K562 (cell line): ENCODE measurements around the gene GSKIP. TPM values are rescaled to one million over a fixed set of nuclear protein-coding genes. Genes with fewer than 3 reads are reported as not detected.
A peak's percentile ranks its signal among the peaks of the same experiment; 100 is the strongest.

Experiments used
- ATF7 ChIP-seq: fragments of 450-650 bp; IDR thresholded peaks from 2 replicates; pipeline ENCODE4 v1.7.1; 2014; ENCODE audit warnings: mild to moderate bottlenecking, moderate library complexity
- BCOR ChIP-seq: fragments of 450-650 bp; IDR thresholded peaks from 2 replicates; pipeline ENCODE4 v1.6.1; 2016
- BHLHE40 ChIP-seq: IDR thresholded peaks from 2 replicates; pipeline ENCODE4 v1.6.1; 2011; ENCODE audit warnings: low read length, improper control_type of control experiment
- FOXA1 ChIP-seq: fragments of 450-650 bp; IDR thresholded peaks from 2 replicates; pipeline ENCODE4 v1.6.1; 2016; ENCODE audit warnings: mild to moderate bottlenecking, borderline replicate concordance
- GTF2A2 ChIP-seq: IDR thresholded peaks from 2 replicates; pipeline ENCODE4 v1.6.1; 2016; ENCODE audit warnings: mild to moderate bottlenecking, missing genetic modification characterization, missing compliant biosample characterization
- JUN ChIP-seq, 2 experiments: sonication (generic) in 1 of 2; formaldehyde crosslinking in 1 of 2; IDR thresholded peaks; 2 replicates each; pipeline versions ENCODE4 v1.6.1 to v1.8.0; 2012 to 2022; ENCODE audit warnings: borderline replicate concordance in 2 of 2, mild to moderate bottlenecking in 2 of 2, improper control_type of control experiment in 1 of 2, low read depth in 1 of 2, low read length in 1 of 2, missing genetic modification reagents in 1 of 2
- KAT8 ChIP-seq: fragments of 450-650 bp; IDR thresholded peaks from 2 replicates; pipeline ENCODE4 v1.6.1; 2016; ENCODE audit warnings: low read depth, mild to moderate bottlenecking
- MLLT1 ChIP-seq, 2 experiments: fragments of 450-650 bp; IDR thresholded peaks; 2 replicates each; pipeline ENCODE4 v1.6.1; 2016
- NFATC3 ChIP-seq: fragments of 450-650 bp; IDR thresholded peaks from 2 replicates; pipeline ENCODE4 v1.6.1; 2017; ENCODE audit warnings: mild to moderate bottlenecking
- PRDM10 ChIP-seq: fragments of 450-650 bp; IDR thresholded peaks from 2 replicates; pipeline ENCODE4 v1.6.1; 2018; ENCODE audit not compliant: partially characterized antibody
- RBFOX2 ChIP-seq: fragments of 200-400 bp; formaldehyde crosslinking; IDR thresholded peaks from 2 replicates; pipeline ENCODE4 v1.6.1; 2017; ENCODE audit warnings: low read depth, mild to moderate bottlenecking, low read length, moderate library complexity
- RCOR1 ChIP-seq, 2 experiments: IDR thresholded peaks; 2 replicates each; pipeline ENCODE4 v1.6.1; 2012; ENCODE audit warnings: low read depth in 2 of 2, low read length in 2 of 2, borderline replicate concordance in 1 of 2, improper control_type of control experiment in 1 of 2
- SAP30 ChIP-seq: fragments of 200-600 bp; sonication (generic); IDR thresholded peaks from 2 replicates; pipeline ENCODE4 v1.6.1; 2012; ENCODE audit warnings: borderline replicate concordance, low read depth, mild to moderate bottlenecking, moderate library complexity, low read length, control low read depth, inconsistent platforms; ENCODE audit not compliant: insufficient read depth, poor library complexity, severe bottlenecking
- SETDB1 ChIP-seq: IDR thresholded peaks from one replicate; pipeline ENCODE4 v1.6.1; 2012; ENCODE audit warnings: low read length, control low read depth, inconsistent platforms
- ZBTB17 ChIP-seq: fragments of 450-650 bp; formaldehyde crosslinking; IDR thresholded peaks from 2 replicates; pipeline ENCODE4 v1.4.0; 2020; ENCODE audit warnings: mild to moderate bottlenecking
- ZC3H8 ChIP-seq: fragments of 450-650 bp; IDR thresholded peaks from 2 replicates; pipeline ENCODE4 v1.6.1; 2017
- ZNF277 ChIP-seq: fragments of 250-450 bp; sonication (Bioruptor Pico); IDR thresholded peaks from 2 replicates; pipeline ENCODE4 v1.8.0; 2022; ENCODE audit warnings: inconsistent platforms, mild to moderate bottlenecking, moderate library complexity, borderline replicate concordance
- ZZZ3 ChIP-seq: fragments of 450-650 bp; IDR thresholded peaks from 2 replicates; pipeline ENCODE4 v1.6.1; 2016; ENCODE audit warnings: antibody characterized with exemption, mild to moderate bottlenecking, moderate library complexity
- polyA plus RNA-seq, 8 experiments: library from polyadenylated mRNA; depleted of rRNA in 4 of 8; stranded (reverse) in 5 of 8; unstranded in 3 of 8; fragments of >200 nt; fragmentation: Nextera tagmentation in 2 of 8; fragmentation: Illumina TruSeq in 1 of 8; extraction: Ambion mirVana in 2 of 8; extraction: Trizol in 1 of 8; gene quantifications; 2 replicates each; pipeline versions ENCODE4 v1.2.1 to v1.2.3, GENCODE V29; 2011 to 2014; ENCODE audit warnings: inconsistent platforms in 1 of 8, missing spikeins in 1 of 8
- total RNA-seq, 7 experiments: library from RNA; depleted of rRNA in 6 of 7; stranded (reverse); fragments of >200 nt in 6 of 7; fragmentation: Illumina TruSeq in 2 of 7; extraction: Trizol in 2 of 7; gene quantifications; 2 replicates each; pipeline versions ENCODE4 v1.2.1 to v1.2.3, GENCODE V29; 2011 to 2021; ENCODE audit warnings: low replicate concordance in 1 of 7
- TF ChIP-seq, protein P1 (sequence below): sonication (generic); formaldehyde crosslinking; IDR thresholded peaks from 2 replicates; pipeline ENCODE4 v1.8.1; 2023; ENCODE audit warnings: mild to moderate bottlenecking, missing genetic modification reagents

The GSKIP gene
- total and polyA plus RNA-seq, 9 of the 15 experiments (the other 6 are each of a cell fraction or from before 2014, with no cell fraction given): 12.9 to 58.9 (median 22.2) TPM

DNA sequence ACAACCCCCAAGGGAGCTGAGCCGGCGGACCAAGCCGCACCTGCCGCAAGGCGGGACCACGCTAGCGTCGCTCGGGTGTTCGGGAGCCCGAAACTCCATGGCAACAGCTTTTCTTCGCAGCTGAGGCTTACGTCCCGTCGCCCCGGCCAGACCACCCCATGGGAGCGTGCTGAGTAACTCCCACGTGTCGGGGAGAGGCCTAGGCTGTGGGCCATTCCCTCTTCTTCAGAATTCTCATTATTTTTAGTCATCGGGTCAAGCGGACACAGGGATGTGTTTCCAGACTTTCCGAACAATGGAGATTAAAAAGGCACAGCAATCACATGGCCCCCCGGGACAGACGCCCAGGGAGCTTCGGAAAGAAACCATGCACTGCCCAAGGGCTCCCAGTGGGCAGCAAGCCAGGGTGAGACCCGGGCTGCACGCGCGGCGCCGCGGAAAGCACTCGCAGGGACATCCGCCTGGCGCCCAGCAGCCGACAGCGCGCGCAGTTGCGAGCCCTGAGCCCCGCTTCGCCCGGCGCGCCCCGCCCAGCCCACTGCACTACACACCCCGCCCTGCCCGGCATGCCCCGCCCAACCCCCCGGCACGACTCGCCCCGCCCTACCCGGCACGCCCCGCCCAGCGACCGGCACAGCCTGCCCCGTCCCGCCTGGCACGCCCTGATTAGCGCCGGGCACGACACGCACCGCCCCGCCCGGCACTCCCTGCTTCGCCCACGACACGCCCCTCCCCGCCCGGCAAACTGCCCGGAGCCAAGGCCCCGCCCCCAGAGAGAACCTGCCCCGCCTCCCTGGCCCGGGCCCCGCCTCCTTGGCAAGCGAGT, 28.2 kb downstream of the GSKIP start (continued):
- no peak for TF ChIP-seq ZNF277 (CRISPR knock-in tag)
- no peak for TF ChIP-seq FOXA1
- TF ChIP-seq ZZZ3: no peak
- peak; percentile 25 for TF ChIP-seq PRDM10
- TF ChIP-seq GTF2A2 (tag): no peak
- peak; percentile 42; the same call in 1 of the 2 replicates for TF ChIP-seq BHLHE40
- no peak for TF ChIP-seq BCOR
- no peak for TF ChIP-seq ZBTB17 (CRISPR knock-in tag)
- no peak for TF ChIP-seq ATF7
- no peak for TF ChIP-seq NFATC3
- TF ChIP-seq ZC3H8: no peak
- TF ChIP-seq KAT8: no peak
- no peak for TF ChIP-seq JUN (IDR thresholded peaks at IDR 0.05; ENCODE audit: borderline replicate concordance, low read depth, low read length)
- TF ChIP-seq JUN (CRISPR knock-in tag; IDR thresholded peaks at IDR 0.05; ENCODE audit: borderline replicate concordance): no peak
- TF ChIP-seq SETDB1: no peak
- TF ChIP-seq, protein P1, sequence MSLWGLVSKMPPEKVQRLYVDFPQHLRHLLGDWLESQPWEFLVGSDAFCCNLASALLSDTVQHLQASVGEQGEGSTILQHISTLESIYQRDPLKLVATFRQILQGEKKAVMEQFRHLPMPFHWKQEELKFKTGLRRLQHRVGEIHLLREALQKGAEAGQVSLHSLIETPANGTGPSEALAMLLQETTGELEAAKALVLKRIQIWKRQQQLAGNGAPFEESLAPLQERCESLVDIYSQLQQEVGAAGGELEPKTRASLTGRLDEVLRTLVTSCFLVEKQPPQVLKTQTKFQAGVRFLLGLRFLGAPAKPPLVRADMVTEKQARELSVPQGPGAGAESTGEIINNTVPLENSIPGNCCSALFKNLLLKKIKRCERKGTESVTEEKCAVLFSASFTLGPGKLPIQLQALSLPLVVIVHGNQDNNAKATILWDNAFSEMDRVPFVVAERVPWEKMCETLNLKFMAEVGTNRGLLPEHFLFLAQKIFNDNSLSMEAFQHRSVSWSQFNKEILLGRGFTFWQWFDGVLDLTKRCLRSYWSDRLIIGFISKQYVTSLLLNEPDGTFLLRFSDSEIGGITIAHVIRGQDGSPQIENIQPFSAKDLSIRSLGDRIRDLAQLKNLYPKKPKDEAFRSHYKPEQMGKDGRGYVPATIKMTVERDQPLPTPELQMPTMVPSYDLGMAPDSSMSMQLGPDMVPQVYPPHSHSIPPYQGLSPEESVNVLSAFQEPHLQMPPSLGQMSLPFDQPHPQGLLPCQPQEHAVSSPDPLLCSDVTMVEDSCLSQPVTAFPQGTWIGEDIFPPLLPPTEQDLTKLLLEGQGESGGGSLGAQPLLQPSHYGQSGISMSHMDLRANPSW (CRISPR knock-in tag): no peak
- no peak for TF ChIP-seq RCOR1 (IDR thresholded peaks at IDR 0.05; ENCODE audit: borderline replicate concordance in 1 of 2, low read depth in 2 of 2, low read length in 2 of 2)
- no peak for TF ChIP-seq MLLT1 (IDR thresholded peaks at IDR 0.05)
- peak; percentile 74 for TF ChIP-seq RBFOX2
- peak; percentile 38 for TF ChIP-seq SAP30
